HCT116 (cell line): Measurements from ENCODE around the gene IL2RG. TPM values are rescaled to one million over a fixed set of nuclear protein-coding genes. Genes with fewer than 3 reads are reported as not detected.
A peak's percentile ranks its signal among the peaks of the same experiment; 100 is the strongest.

Source experiments
- ATAC-seq: fragments of 200-7000 bp; cut with Tn5 transposase; 2 replicates; pipeline ENCODE4 v1.9.1; 2020; ENCODE audit warnings: mild to moderate bottlenecking, moderate library complexity
- BruUV-seq: library from RNA; stranded (reverse); fragments of 400-500 nt; replicated peaks from 2 replicates; lab custom pipeline; 2021; lab: Mats Ljungman, UMichigan
- CTCF ChIA-PET: fragments of 300-600 bp; sonication (Branson Sonifier 250); formaldehyde crosslinking; loops from one replicate; lab custom pipeline; 2021; ENCODE audit warnings: antibody characterized with exemption; lab: Charles Lee
- POLR2A ChIA-PET: fragments of 300-600, 350-600 bp; sonication (Branson Sonifier 250); formaldehyde crosslinking; loops from one replicate; lab custom pipeline; 2021; ENCODE audit warnings: antibody characterized with exemption; lab: Charles Lee
- RAD21 ChIA-PET, 2 experiments: fragments of 300-600 bp; sonication (Branson Sonifier 250); formaldehyde crosslinking; loops; one replicate each; lab custom pipeline; 2023; ENCODE audit warnings: low total read pairs in 2 of 2; ENCODE audit not compliant: uncharacterized antibody in 2 of 2, unreplicated experiment in 2 of 2, low non-redundant PET in 1 of 2; lab: Charles Lee
- DNase-seq: peaks from one replicate; pipeline ENCODE4 v3.0.0-alpha.2; 2010; ENCODE audit warnings: low read depth, low spot score
- H2AFZ ChIP-seq: fragments of 200-600 bp; shearing (Covaris generic), sonication (generic); 2 replicates; pipeline ENCODE4 v1.6.1; 2017; ENCODE audit warnings: low read depth, mixed run types, mixed read lengths, antibody characterized with exemption, low read length; ENCODE audit not compliant: poor library complexity, severe bottlenecking
- H3K27ac ChIP-seq: 2 replicates; pipeline ENCODE4 v1.5.1; 2012; ENCODE audit warnings: low read depth, low read length
- H3K27me3 ChIP-seq: fragments of 200-600 bp; sonication (generic); 2 replicates; pipeline ENCODE4 v1.6.1; 2016; ENCODE audit warnings: mixed run types, low read length, mixed read lengths; ENCODE audit not compliant: insufficient read depth
- H3K36me3 ChIP-seq, 2 experiments: fragments of 200-500 bp in 1 of 2; fragments of 200-600 bp in 1 of 2; sonication (Bioruptor generic) in 1 of 2; sonication (generic) in 1 of 2; 2 replicates each; pipeline versions ENCODE4 v1.5.1 to v1.6.1; 2014 to 2016; ENCODE audit warnings: low read length in 2 of 2, inconsistent platforms in 1 of 2, mixed read lengths in 1 of 2, mixed run types in 1 of 2; ENCODE audit not compliant: insufficient read depth in 2 of 2, control insufficient read depth in 1 of 2
- H3K4me1 ChIP-seq, 2 experiments: fragments of 200-600 bp in 1 of 2; sonication (generic) in 1 of 2; 2 replicates each; pipeline versions ENCODE4 v1.5.1 to v1.6.1; 2012 to 2017; ENCODE audit warnings: low read length in 2 of 2, inconsistent platforms in 1 of 2, mild to moderate bottlenecking in 1 of 2, mixed read lengths in 1 of 2, mixed run types in 1 of 2, moderate library complexity in 1 of 2; ENCODE audit not compliant: insufficient read depth in 2 of 2, control insufficient read depth in 1 of 2
- H3K4me2 ChIP-seq: fragments of 200-600 bp; sonication (generic); 2 replicates; pipeline ENCODE4 v1.6.1; 2017; ENCODE audit warnings: mixed run types, low read length, mixed read lengths
- H3K4me3 ChIP-seq, 2 experiments: fragments of 200-600 bp in 1 of 2; sonication (generic) in 1 of 2; replicated peaks in 1 of 2; 2 replicates each; pipeline ENCODE4 v1.5.1; 2011 to 2016; ENCODE audit warnings: low read length in 2 of 2, control low read depth in 1 of 2, low read depth in 1 of 2, mild to moderate bottlenecking in 1 of 2, mixed read lengths in 1 of 2, mixed run types in 1 of 2
- H3K79me2 ChIP-seq: fragments of 200-600 bp; sonication (generic); 2 replicates; pipeline ENCODE4 v1.6.1; 2017; ENCODE audit warnings: mild to moderate bottlenecking, mixed run types, low read length, moderate library complexity, mixed read lengths; ENCODE audit not compliant: insufficient read depth
- H3K9ac ChIP-seq: fragments of 200-600 bp; sonication (generic); 2 replicates; pipeline ENCODE4 v1.6.1; 2016; ENCODE audit warnings: low read length, mixed read lengths
- H3K9me2 ChIP-seq: fragments of 200-600 bp; sonication (generic), shearing (Covaris generic); 2 replicates; pipeline ENCODE4 v1.6.1; 2017; ENCODE audit warnings: mixed run types, mild to moderate bottlenecking, moderate library complexity; ENCODE audit not compliant: insufficient read depth
- H3K9me3 ChIP-seq, 2 experiments: fragments of 200-500 bp in 1 of 2; fragments of 200-600 bp in 1 of 2; sonication (Bioruptor generic) in 1 of 2; sonication (generic) in 1 of 2; 2 replicates each; pipeline ENCODE4 v1.6.1; 2014 to 2017; ENCODE audit warnings: low read length in 2 of 2, mixed read lengths in 2 of 2, inconsistent platforms in 1 of 2, low read depth in 1 of 2, mild to moderate bottlenecking in 1 of 2, mixed run types in 1 of 2, moderate library complexity in 1 of 2; ENCODE audit not compliant: control insufficient read depth in 1 of 2, insufficient read depth in 1 of 2
- H4K20me1 ChIP-seq: fragments of 200-600 bp; sonication (generic), shearing (Covaris generic); 2 replicates; pipeline ENCODE4 v1.6.1; 2017; ENCODE audit warnings: mixed run types, mild to moderate bottlenecking, moderate library complexity; ENCODE audit not compliant: insufficient read depth
- POLR2AphosphoS5 ChIP-seq: IDR thresholded peaks from 2 replicates; pipeline ENCODE4 v1.6.1; 2011; ENCODE audit warnings: mild to moderate bottlenecking, low read depth, low read length, moderate library complexity
- RAD21 ChIP-seq: IDR thresholded peaks from 2 replicates; pipeline ENCODE4 v1.6.1; 2012; ENCODE audit warnings: low read depth, mild to moderate bottlenecking
- TCF7L2 ChIP-seq: IDR thresholded peaks from 2 replicates; pipeline ENCODE4 v1.7.0; 2011; ENCODE audit warnings: borderline replicate concordance, inconsistent platforms; ENCODE audit not compliant: insufficient read depth, insufficient read length; ENCODE audit errors: extremely low read depth
- ZNF274 ChIP-seq: fragments of 200-500 bp; sonication (Bioruptor generic); IDR thresholded peaks from 2 replicates; pipeline ENCODE4 v1.6.1; 2014; ENCODE audit warnings: mild to moderate bottlenecking, low read depth, low read length, inconsistent platforms
- intact Hi-C: fragments of 100-400 bp; cut with micrococcal nuclease; formaldehyde crosslinking; loops from 2 replicates; pipeline ENCODE4 v1.10.0; 2022
- total RNA-seq: library from RNA; stranded (reverse); gene quantifications from one replicate; pipeline ENCODE4 v1.2.1, GENCODE V29; 2021; ENCODE audit not compliant: unreplicated experiment
- TF ChIP-seq, protein P1 (sequence below): IDR thresholded peaks from 2 replicates; pipeline ENCODE4 v1.6.1; 2012; ENCODE audit warnings: low read depth

Gene IL2RG
- total RNA-seq, 1 experiment from 2014 or later, result 0.64 TPM

DNA sequence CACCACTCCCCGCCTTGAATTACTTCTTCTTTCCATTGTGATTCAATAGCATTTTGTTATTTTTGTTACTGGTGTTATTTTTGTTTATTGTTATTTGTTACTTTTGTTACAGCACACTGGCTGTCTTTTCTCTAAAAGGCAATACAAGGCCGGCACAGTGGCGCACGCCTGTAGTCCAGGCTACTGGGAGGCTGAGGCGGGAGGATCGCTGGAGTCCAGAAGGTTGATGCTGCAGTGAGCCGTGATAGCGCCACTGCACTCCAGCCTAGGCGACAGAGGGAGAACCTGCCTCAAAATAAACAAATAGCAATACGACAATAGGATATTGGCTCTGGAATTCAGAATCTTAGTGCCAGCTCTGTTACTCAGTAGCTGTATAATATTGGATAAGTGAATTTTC is 6.0 kb upstream of the IL2RG start:
- CTCF ChIA-PET, result no interaction called here
- POLR2A ChIA-PET, result no interaction called here

More for the DNA sequence above, 6.0 kb upstream of the IL2RG start:
- Histone ChIP-seq H3K36me3 (no peaks in the 10 kb centered on the region; a peak in 1 of 4 replicates), H3K9me3 (no peaks in the 10 kb centered on the region), H2AFZ (no peak overlapping the region), H3K9ac (no peak overlapping the region), H3K27me3 (no peaks in the 10 kb centered on the region), H3K79me2 (no peaks in the 10 kb centered on the region), H3K4me2 (peak overlapping the region; percentile 82), H3K27ac (no peak overlapping the region), H3K4me1 (peaks cover 0 to 5% of the 10 kb centered on the region in 2 experiments; a peak in 1 of 4 replicates), H4K20me1 (no peaks in the 10 kb centered on the region), H3K9me2 (no peaks in the 10 kb centered on the region), H3K4me3 (no peak overlapping the region; a peak in 1 of 4 replicates)
- BruUV-seq, result no TSS peak
- TF ChIP-seq TCF7L2, result no peak
- TF ChIP-seq, protein P1, sequence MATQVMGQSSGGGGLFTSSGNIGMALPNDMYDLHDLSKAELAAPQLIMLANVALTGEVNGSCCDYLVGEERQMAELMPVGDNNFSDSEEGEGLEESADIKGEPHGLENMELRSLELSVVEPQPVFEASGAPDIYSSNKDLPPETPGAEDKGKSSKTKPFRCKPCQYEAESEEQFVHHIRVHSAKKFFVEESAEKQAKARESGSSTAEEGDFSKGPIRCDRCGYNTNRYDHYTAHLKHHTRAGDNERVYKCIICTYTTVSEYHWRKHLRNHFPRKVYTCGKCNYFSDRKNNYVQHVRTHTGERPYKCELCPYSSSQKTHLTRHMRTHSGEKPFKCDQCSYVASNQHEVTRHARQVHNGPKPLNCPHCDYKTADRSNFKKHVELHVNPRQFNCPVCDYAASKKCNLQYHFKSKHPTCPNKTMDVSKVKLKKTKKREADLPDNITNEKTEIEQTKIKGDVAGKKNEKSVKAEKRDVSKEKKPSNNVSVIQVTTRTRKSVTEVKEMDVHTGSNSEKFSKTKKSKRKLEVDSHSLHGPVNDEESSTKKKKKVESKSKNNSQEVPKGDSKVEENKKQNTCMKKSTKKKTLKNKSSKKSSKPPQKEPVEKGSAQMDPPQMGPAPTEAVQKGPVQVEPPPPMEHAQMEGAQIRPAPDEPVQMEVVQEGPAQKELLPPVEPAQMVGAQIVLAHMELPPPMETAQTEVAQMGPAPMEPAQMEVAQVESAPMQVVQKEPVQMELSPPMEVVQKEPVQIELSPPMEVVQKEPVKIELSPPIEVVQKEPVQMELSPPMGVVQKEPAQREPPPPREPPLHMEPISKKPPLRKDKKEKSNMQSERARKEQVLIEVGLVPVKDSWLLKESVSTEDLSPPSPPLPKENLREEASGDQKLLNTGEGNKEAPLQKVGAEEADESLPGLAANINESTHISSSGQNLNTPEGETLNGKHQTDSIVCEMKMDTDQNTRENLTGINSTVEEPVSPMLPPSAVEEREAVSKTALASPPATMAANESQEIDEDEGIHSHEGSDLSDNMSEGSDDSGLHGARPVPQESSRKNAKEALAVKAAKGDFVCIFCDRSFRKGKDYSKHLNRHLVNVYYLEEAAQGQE, result no peak
- no peak for TF ChIP-seq RAD21
- TF ChIP-seq ZNF274, result no peak
- no peak for TF ChIP-seq POLR2AphosphoS5
- ATAC-seq (no peak), DNase-seq (no peak)
- RAD21 ChIA-PET, result no interaction called here
- intact Hi-C loops, result no loop called here
